SK-N-SH (cell line): Measurements from ENCODE around the gene ASIC4. TPM values are rescaled to one million over a fixed set of nuclear protein-coding genes. Genes with fewer than 3 reads are reported as not detected.

Experiments used
- CTCF ChIA-PET: fragments of 300-600, 350-600 bp; formaldehyde crosslinking; extraction: SDS; loops from one replicate; lab custom pipeline; 2021; lab: Yijun Ruan, JAX
- POLR2A ChIA-PET: fragments of 350-600 bp; sonication (Branson Sonifier 250); formaldehyde crosslinking; extraction: SDS; loops from one replicate; lab custom pipeline; 2020; ENCODE audit warnings: antibody characterized with exemption, inconsistent platforms; lab: Yijun Ruan, JAX
- DNase-seq: peaks from one replicate; pipeline ENCODE4 v3.0.0; 2012
- H2AFZ ChIP-seq: fragments of 200-600 bp; sonication (generic); 2 replicates; pipeline ENCODE4 v1.8.1; 2016; ENCODE audit warnings: antibody characterized with exemption, mild to moderate bottlenecking, low read depth
- H3F3A ChIP-seq: fragments of 200-600 bp; sonication (generic); replicated peaks from 2 replicates; pipeline ENCODE3; 2016; ENCODE audit warnings: antibody characterized with exemption, mild to moderate bottlenecking; ENCODE audit not compliant: insufficient read depth
- H3K27ac ChIP-seq, 2 experiments: fragments of 200-500 bp in 1 of 2; fragments of 200-600 bp in 1 of 2; sonication (Bioruptor generic) in 1 of 2; sonication (generic), shearing (Covaris generic) in 1 of 2; 2 replicates each; pipeline versions ENCODE4 v1.5.1 to v1.6.1; 2014 to 2016; ENCODE audit warnings: low read depth in 2 of 2, inconsistent platforms in 1 of 2, low read length in 1 of 2, mild to moderate bottlenecking in 1 of 2, mixed read lengths in 1 of 2
- H3K27me3 ChIP-seq: fragments of 200-600 bp; sonication (generic), shearing (Covaris generic); 2 replicates; pipeline ENCODE4 v1.6.1; 2016; ENCODE audit warnings: mixed run types; ENCODE audit not compliant: insufficient read depth
- H3K36me3 ChIP-seq, 2 experiments: fragments of 200-500 bp in 1 of 2; fragments of 200-600 bp in 1 of 2; sonication (Bioruptor generic) in 1 of 2; sonication (generic) in 1 of 2; replicated peaks in 1 of 2; 2 replicates each; pipeline versions ENCODE3 to v1.5.1; 2014 to 2016; ENCODE audit warnings: low read length in 1 of 2, mild to moderate bottlenecking in 1 of 2; ENCODE audit not compliant: insufficient read depth in 2 of 2, control insufficient read depth in 1 of 2
- H3K4me1 ChIP-seq, 2 experiments: fragments of 200-500 bp in 1 of 2; fragments of 200-600 bp in 1 of 2; sonication (Bioruptor generic) in 1 of 2; sonication (generic), shearing (Covaris generic) in 1 of 2; 2 replicates each; pipeline versions ENCODE4 v1.5.1 to v1.6.1; 2014 to 2016; ENCODE audit warnings: low read depth in 1 of 2, low read length in 1 of 2, mixed run types in 1 of 2; ENCODE audit not compliant: insufficient read depth in 2 of 2, control insufficient read depth in 1 of 2
- H3K4me2 ChIP-seq: fragments of 200-600 bp; sonication (generic), shearing (Covaris generic); 2 replicates; pipeline ENCODE4 v1.6.1; 2017; ENCODE audit warnings: mixed run types
- H3K4me3 ChIP-seq, 2 experiments: fragments of 200-500 bp in 1 of 2; fragments of 200-600 bp in 1 of 2; sonication (Bioruptor generic) in 1 of 2; sonication (generic), shearing (Covaris generic) in 1 of 2; 2 replicates each; pipeline versions ENCODE4 v1.5.1 to v1.8.1; 2014 to 2016; ENCODE audit warnings: low read depth in 2 of 2, inconsistent platforms in 1 of 2, low read length in 1 of 2, mild to moderate bottlenecking in 1 of 2, mixed read lengths in 1 of 2, moderate library complexity in 1 of 2
- H3K79me2 ChIP-seq: fragments of 200-600 bp; sonication (generic); 2 replicates; pipeline ENCODE4 v1.8.1; 2017; ENCODE audit warnings: mild to moderate bottlenecking; ENCODE audit not compliant: insufficient read depth
- H3K9ac ChIP-seq: fragments of 200-600 bp; sonication (generic); 2 replicates; pipeline ENCODE4 v1.6.1; 2017; ENCODE audit warnings: mixed run types
- H3K9me2 ChIP-seq: fragments of 200-600 bp; sonication (generic); 2 replicates; pipeline ENCODE4 v1.6.1; 2017; ENCODE audit warnings: mixed run types
- H3K9me3 ChIP-seq: fragments of 200-600 bp; sonication (generic); 2 replicates; pipeline ENCODE4 v1.6.1; 2017; ENCODE audit warnings: mixed run types, mild to moderate bottlenecking, moderate library complexity
- H4K20me1 ChIP-seq: fragments of 200-600 bp; sonication (generic); 2 replicates; pipeline ENCODE4 v1.6.1; 2017; ENCODE audit warnings: mild to moderate bottlenecking, mixed run types; ENCODE audit not compliant: insufficient read depth
- EZH2phosphoT487 ChIP-seq: fragments of 200-600 bp; sonication (generic); IDR thresholded peaks from 2 replicates; pipeline ENCODE4 v1.6.1; 2017; ENCODE audit warnings: low read depth, mixed run types, mild to moderate bottlenecking, antibody characterized with exemption, moderate library complexity, borderline replicate concordance
- FOSL2 ChIP-seq: IDR thresholded peaks from 2 replicates; pipeline ENCODE4 v1.4.0; 2012; ENCODE audit warnings: low read depth, mild to moderate bottlenecking, moderate library complexity, borderline replicate concordance
- FOXJ3 ChIP-seq: sonication (generic); formaldehyde crosslinking; IDR thresholded peaks from 2 replicates; pipeline ENCODE4 v1.5.1; 2020; ENCODE audit warnings: mild to moderate bottlenecking, missing genetic modification reagents
- FOXM1 ChIP-seq: IDR thresholded peaks from 2 replicates; pipeline ENCODE4 v1.4.0; 2012; ENCODE audit warnings: low read depth, mild to moderate bottlenecking
- GABPA ChIP-seq: IDR thresholded peaks from 2 replicates; pipeline ENCODE4 v1.4.0; 2012; ENCODE audit warnings: low read depth, mild to moderate bottlenecking
- GATA2 ChIP-seq: sonication (generic); formaldehyde crosslinking; IDR thresholded peaks from 2 replicates; pipeline ENCODE4 v1.5.0; 2020; ENCODE audit warnings: mild to moderate bottlenecking, missing genetic modification reagents
- JUND ChIP-seq: IDR thresholded peaks from 2 replicates; pipeline ENCODE4 v1.4.0; 2012
- MXI1 ChIP-seq: IDR thresholded peaks from 2 replicates; pipeline ENCODE4 v1.6.1; 2012; ENCODE audit warnings: mild to moderate bottlenecking, low read depth, low read length, improper control_type of control experiment
- NFIC ChIP-seq: IDR thresholded peaks from 2 replicates; pipeline ENCODE4 v1.4.0; 2012; ENCODE audit warnings: borderline replicate concordance
- NRF1 ChIP-seq: IDR thresholded peaks from 2 replicates; pipeline ENCODE4 v1.6.1; 2012; ENCODE audit warnings: low read depth, mild to moderate bottlenecking, low read length
- POLR2AphosphoS5 ChIP-seq: IDR thresholded peaks from 2 replicates; pipeline ENCODE4 v1.6.1; 2012; ENCODE audit warnings: low read depth, low read length
- RAD21 ChIP-seq: IDR thresholded peaks from 2 replicates; pipeline ENCODE4 v1.6.1; 2012; ENCODE audit warnings: mild to moderate bottlenecking, low read length
- RCOR1 ChIP-seq: fragments of 150-350 bp; IDR thresholded peaks from 2 replicates; pipeline ENCODE4 v1.6.1; 2017; ENCODE audit warnings: antibody characterized with exemption, low read length
- RFX5 ChIP-seq: IDR thresholded peaks from 2 replicates; pipeline ENCODE4 v1.6.1; 2012; ENCODE audit warnings: mild to moderate bottlenecking, improper control_type of control experiment, low read length
- RXRA ChIP-seq: IDR thresholded peaks from 2 replicates; pipeline ENCODE4 v1.4.0; 2012; ENCODE audit warnings: low read depth, mild to moderate bottlenecking, borderline replicate concordance
- SMC3 ChIP-seq: IDR thresholded peaks from 2 replicates; pipeline ENCODE4 v1.6.1; 2012; ENCODE audit warnings: low read depth, low read length, improper control_type of control experiment
- TAF1 ChIP-seq: IDR thresholded peaks from 2 replicates; pipeline ENCODE4 v1.6.1; 2012; ENCODE audit warnings: low read depth, mild to moderate bottlenecking, low read length, moderate library complexity, borderline replicate concordance
- TCF12 ChIP-seq: IDR thresholded peaks from 2 replicates; pipeline ENCODE4 v1.4.0; 2012
- TEAD4 ChIP-seq: IDR thresholded peaks from 2 replicates; pipeline ENCODE4 v1.4.0; 2012; ENCODE audit warnings: mild to moderate bottlenecking, borderline replicate concordance; ENCODE audit not compliant: insufficient read depth
- YY1 ChIP-seq: IDR thresholded peaks from 2 replicates; pipeline ENCODE4 v1.4.0; 2012; ENCODE audit warnings: low read depth, mild to moderate bottlenecking
- WGBS: methylation state at CpG from one replicate; pipeline ENCODE4 v1.1.6; 2017; ENCODE audit warnings: low lambda C conversion rate; 5-methylcytosine and 5-hydroxymethylcytosine counted together
- polyA plus RNA-seq, 3 experiments: library from polyadenylated mRNA; depleted of rRNA; stranded (reverse); fragments of >200 nt; gene quantifications; 2 replicates each; pipeline ENCODE4 v1.2.3, GENCODE V29; 2012
- TF ChIP-seq, protein P1 (sequence below): IDR thresholded peaks from 2 replicates; pipeline ENCODE4 v1.4.0; 2012; ENCODE audit warnings: low read depth
- TF ChIP-seq, protein P2 (sequence below): fragments of 150-350 bp; IDR thresholded peaks from 2 replicates; pipeline ENCODE4 v1.6.1; 2017; ENCODE audit warnings: antibody characterized with exemption, low read length, low read depth, borderline replicate concordance
- TF ChIP-seq, protein P3 (sequence below): fragments of 150-350 bp; IDR thresholded peaks from 2 replicates; pipeline ENCODE4 v1.6.1; 2016; ENCODE audit warnings: mild to moderate bottlenecking, low read depth, low read length
- TF ChIP-seq, protein P4 (sequence below): IDR thresholded peaks from 2 replicates; pipeline ENCODE4 v1.4.0; 2012; ENCODE audit warnings: low read depth, borderline replicate concordance

ASIC4 gene
- polyA plus RNA-seq, 1 of the 3 experiments (the other 2 are of a cell fraction): 0.05 TPM

- CTCF ChIA-PET: no interaction called here
- Histone ChIP-seq H3K9me2 (no peaks in the 10 kb centered on the region), H3K4me2 (no peak overlapping the region), H3K79me2 (no peaks in the 10 kb centered on the region), H3K4me3 (no peak overlapping the region), H4K20me1 (no peaks in the 10 kb centered on the region), H3F3A (no peaks in the 10 kb centered on the region), H3K4me1 (no peaks in the 10 kb centered on the region), H3K27ac (no peak overlapping the region), H3K27me3 (peaks cover 7% of the 10 kb centered on the region; the same call in 1 of the 2 replicates), H3K9me3 (no peaks in the 10 kb centered on the region), H3K9ac (no peak overlapping the region), H2AFZ (no peak overlapping the region), H3K36me3 (no peaks in the 10 kb centered on the region)
- POLR2A ChIA-PET: interaction anchor here (0.6 kb wide), 2 partner anchors 149 to 275 kb away, joined by 3 to 9 read pairs; no protein-coding TSS in a partner anchor
- WGBS: 71% methylated on average over 8 of the region's 8 CpGs
- DNase-seq: no peak
- TF ChIP-seq TEAD4 (no peak), TCF12 (no peak), RAD21 (no peak), JUND (no peak), RFX5 (no peak), FOXM1 (no peak), GATA2 (CRISPR knock-in tag) (no peak), MXI1 (no peak), EZH2phosphoT487 (no peak), RXRA (no peak)
Observed at GRCh38 chr2:219578811-219579613, 64.7 kb downstream of the ASIC4 start.

DNA sequence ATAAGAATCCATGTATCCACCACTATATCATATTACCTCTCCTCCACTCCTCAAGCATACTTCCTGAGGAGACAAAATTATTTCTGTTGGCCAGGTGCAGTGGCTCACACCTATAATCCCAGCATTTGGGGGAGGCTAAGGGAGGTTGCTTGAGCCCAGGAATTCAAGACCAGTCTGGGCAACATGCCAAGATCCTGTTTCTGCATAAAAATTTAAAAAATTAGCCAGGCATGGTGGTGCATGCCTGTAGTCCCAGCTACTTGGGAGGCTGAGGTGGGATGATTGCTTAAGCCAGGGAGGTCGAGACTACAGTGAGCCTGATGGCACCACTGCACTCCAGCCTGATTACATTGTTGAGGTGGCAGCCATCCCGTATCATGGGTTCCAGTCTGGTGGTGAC, 67.1 kb downstream of the ASIC4 start:
- no peaks in the 10 kb centered on the region for H3K9me2 ChIP-seq
- no peaks in the 10 kb centered on the region for H3F3A ChIP-seq
- POLR2A ChIA-PET: no interaction called here
- CTCF ChIA-PET: no interaction called here
- no peaks in the 10 kb centered on the region for H3K79me2 ChIP-seq
- H3K27ac ChIP-seq: no peak overlapping the region
- H3K36me3 ChIP-seq: no peaks in the 10 kb centered on the region
- DNase-seq: no peak
- H3K4me3 ChIP-seq: no peak overlapping the region
- H3K4me2 ChIP-seq: no peak overlapping the region
- no peaks in the 10 kb centered on the region for H3K9me3 ChIP-seq
- no peaks in the 10 kb centered on the region for H4K20me1 ChIP-seq
- H3K9ac ChIP-seq: no peak overlapping the region
- 80% methylated on average over 1 of the region's 2 CpGs for WGBS
- no peak overlapping the region for H2AFZ ChIP-seq
- TF ChIP-seq, protein P1, sequence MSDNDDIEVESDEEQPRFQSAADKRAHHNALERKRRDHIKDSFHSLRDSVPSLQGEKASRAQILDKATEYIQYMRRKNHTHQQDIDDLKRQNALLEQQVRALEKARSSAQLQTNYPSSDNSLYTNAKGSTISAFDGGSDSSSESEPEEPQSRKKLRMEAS: no peak
- TF ChIP-seq, protein P2, sequence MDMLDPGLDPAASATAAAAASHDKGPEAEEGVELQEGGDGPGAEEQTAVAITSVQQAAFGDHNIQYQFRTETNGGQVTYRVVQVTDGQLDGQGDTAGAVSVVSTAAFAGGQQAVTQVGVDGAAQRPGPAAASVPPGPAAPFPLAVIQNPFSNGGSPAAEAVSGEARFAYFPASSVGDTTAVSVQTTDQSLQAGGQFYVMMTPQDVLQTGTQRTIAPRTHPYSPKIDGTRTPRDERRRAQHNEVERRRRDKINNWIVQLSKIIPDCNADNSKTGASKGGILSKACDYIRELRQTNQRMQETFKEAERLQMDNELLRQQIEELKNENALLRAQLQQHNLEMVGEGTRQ: no peak
- TF ChIP-seq MXI1 (no peak), RCOR1 (no peak), YY1 (no peak), GABPA (no peak), JUND (no peak), NRF1 (no peak), NFIC (no peak), SMC3 (no peak), FOSL2 (no peak), RFX5 (no peak), FOXJ3 (no peak), TAF1 (no peak), FOXM1 (no peak), POLR2AphosphoS5 (no peak)
- TF ChIP-seq, protein P3, sequence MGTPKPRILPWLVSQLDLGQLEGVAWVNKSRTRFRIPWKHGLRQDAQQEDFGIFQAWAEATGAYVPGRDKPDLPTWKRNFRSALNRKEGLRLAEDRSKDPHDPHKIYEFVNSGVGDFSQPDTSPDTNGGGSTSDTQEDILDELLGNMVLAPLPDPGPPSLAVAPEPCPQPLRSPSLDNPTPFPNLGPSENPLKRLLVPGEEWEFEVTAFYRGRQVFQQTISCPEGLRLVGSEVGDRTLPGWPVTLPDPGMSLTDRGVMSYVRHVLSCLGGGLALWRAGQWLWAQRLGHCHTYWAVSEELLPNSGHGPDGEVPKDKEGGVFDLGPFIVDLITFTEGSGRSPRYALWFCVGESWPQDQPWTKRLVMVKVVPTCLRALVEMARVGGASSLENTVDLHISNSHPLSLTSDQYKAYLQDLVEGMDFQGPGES: no peak
- TF ChIP-seq, protein P4, sequence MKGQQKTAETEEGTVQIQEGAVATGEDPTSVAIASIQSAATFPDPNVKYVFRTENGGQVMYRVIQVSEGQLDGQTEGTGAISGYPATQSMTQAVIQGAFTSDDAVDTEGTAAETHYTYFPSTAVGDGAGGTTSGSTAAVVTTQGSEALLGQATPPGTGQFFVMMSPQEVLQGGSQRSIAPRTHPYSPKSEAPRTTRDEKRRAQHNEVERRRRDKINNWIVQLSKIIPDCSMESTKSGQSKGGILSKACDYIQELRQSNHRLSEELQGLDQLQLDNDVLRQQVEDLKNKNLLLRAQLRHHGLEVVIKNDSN: no peak
- peaks cover 7% of the 10 kb centered on the region; the same call in 1 of the 2 replicates for H3K27me3 ChIP-seq
- no peaks in the 10 kb centered on the region for H3K4me1 ChIP-seq
